H9 (cell line): ENCODE results near the gene QSOX2. TPM values are rescaled to one million over a fixed set of nuclear protein-coding genes. Genes with fewer than 3 reads are reported as not detected.

Experiments used
- DNase-seq: peaks from one replicate; pipeline ENCODE4 v3.0.0-alpha.2; 2017
- H2AFZ ChIP-seq: one replicate; pipeline ENCODE4 v1.6.1; 2013; ENCODE audit warnings: mild to moderate bottlenecking, low read length, control low read depth, moderate library complexity
- H2AK5ac ChIP-seq: 2 replicates; pipeline ENCODE4 v1.6.1; 2013; ENCODE audit warnings: low read length, control low read depth, mixed read lengths; ENCODE audit not compliant: insufficient read length
- H2BK120ac ChIP-seq: one replicate; pipeline ENCODE4 v1.6.1; 2013; ENCODE audit warnings: low read depth, mild to moderate bottlenecking, low read length, control low read depth, inconsistent platforms; ENCODE audit not compliant: poor library complexity, severe bottlenecking
- H2BK12ac ChIP-seq: 2 replicates; pipeline ENCODE4 v1.6.1; 2013; ENCODE audit warnings: low read length, control low read depth, mixed read lengths, low read depth; ENCODE audit not compliant: insufficient read length
- H2BK15ac ChIP-seq: 2 replicates; pipeline ENCODE4 v1.6.1; 2013; ENCODE audit warnings: low read depth, low read length, control low read depth
- H2BK20ac ChIP-seq: one replicate; pipeline ENCODE4 v1.6.1; 2013; ENCODE audit warnings: low read depth, mild to moderate bottlenecking, low read length, control low read depth, inconsistent platforms; ENCODE audit not compliant: poor library complexity, severe bottlenecking
- H2BK5ac ChIP-seq: 2 replicates; pipeline ENCODE4 v1.6.1; 2013; ENCODE audit warnings: low read length, control low read depth, mixed read lengths; ENCODE audit not compliant: insufficient read length
- H3K14ac ChIP-seq: 2 replicates; pipeline ENCODE4 v1.6.1; 2013; ENCODE audit warnings: low read length, control low read depth; ENCODE audit not compliant: insufficient read depth
- H3K18ac ChIP-seq: 2 replicates; pipeline ENCODE4 v1.6.1; 2013; ENCODE audit warnings: low read depth, mild to moderate bottlenecking, mixed read lengths, low read length, control low read depth; ENCODE audit not compliant: insufficient read length
- H3K23ac ChIP-seq: 2 replicates; pipeline ENCODE4 v1.6.1; 2013; ENCODE audit warnings: low read length, control low read depth, mixed read lengths, low read depth; ENCODE audit not compliant: insufficient read length
- H3K23me2 ChIP-seq: 2 replicates; pipeline ENCODE4 v1.6.1; 2013; ENCODE audit warnings: low read depth, mild to moderate bottlenecking, mixed read lengths, low read length, control low read depth; ENCODE audit not compliant: insufficient read length, poor library complexity, severe bottlenecking
- H3K27ac ChIP-seq: 2 replicates; pipeline ENCODE4 v1.5.1; 2013; ENCODE audit warnings: low read length, control low read depth, mixed read lengths, low read depth; ENCODE audit not compliant: insufficient read length
- H3K27me3 ChIP-seq: 2 replicates; pipeline ENCODE4 v1.6.1; 2013; ENCODE audit warnings: low read length, control low read depth, inconsistent platforms; ENCODE audit not compliant: insufficient read depth
- H3K4ac ChIP-seq: 2 replicates; pipeline ENCODE4 v1.6.1; 2013; ENCODE audit warnings: low read depth, mild to moderate bottlenecking, control low read depth, inconsistent platforms, low read length, moderate library complexity
- H3K4me1 ChIP-seq: 2 replicates; pipeline ENCODE4 v1.6.1; 2013; ENCODE audit warnings: low read length, control low read depth, inconsistent platforms; ENCODE audit not compliant: insufficient read depth
- H3K4me2 ChIP-seq: 2 replicates; pipeline ENCODE4 v1.6.1; 2013; ENCODE audit warnings: low read length, control low read depth, mixed read lengths; ENCODE audit not compliant: insufficient read length, insufficient read depth
- H3K56ac ChIP-seq: 2 replicates; pipeline ENCODE4 v1.6.1; 2013; ENCODE audit warnings: low read depth, mild to moderate bottlenecking, mixed read lengths, low read length, control low read depth; ENCODE audit not compliant: insufficient read length
- H3K79me1 ChIP-seq: 2 replicates; pipeline ENCODE4 v1.6.1; 2013; ENCODE audit warnings: low read depth, mild to moderate bottlenecking, moderate library complexity, low read length, control low read depth, inconsistent platforms; ENCODE audit not compliant: insufficient read depth, poor library complexity, severe bottlenecking
- H3K79me2 ChIP-seq: 2 replicates; pipeline ENCODE4 v1.6.1; 2013; ENCODE audit warnings: low read length, control low read depth, inconsistent platforms; ENCODE audit not compliant: insufficient read depth
- H3K9ac ChIP-seq: 2 replicates; pipeline ENCODE4 v1.6.1; 2013; ENCODE audit warnings: low read length, control low read depth, mixed read lengths; ENCODE audit not compliant: insufficient read length; ENCODE audit errors: extremely low read depth
- H3K9me3 ChIP-seq: one replicate; pipeline ENCODE4 v1.6.1; 2013; ENCODE audit warnings: low read depth, low read length, inconsistent platforms; ENCODE audit not compliant: control insufficient read depth
- H3T11ph ChIP-seq: one replicate; pipeline ENCODE4 v1.6.1; 2013; ENCODE audit warnings: mild to moderate bottlenecking, low read length, control low read depth, inconsistent platforms
- H4K20me1 ChIP-seq: one replicate; pipeline ENCODE4 v1.6.1; 2013; ENCODE audit not compliant: control insufficient read depth, insufficient read length, insufficient read depth
- H4K5ac ChIP-seq: 2 replicates; pipeline ENCODE4 v1.6.1; 2013; ENCODE audit warnings: low read depth, mild to moderate bottlenecking, mixed read lengths, low read length, control low read depth; ENCODE audit not compliant: insufficient read length
- H4K8ac ChIP-seq: replicated peaks from 2 replicates; pipeline ENCODE4 v1.6.1; 2013; ENCODE audit warnings: low read length, control low read depth, mixed read lengths, low read depth; ENCODE audit not compliant: insufficient read length
- H4K91ac ChIP-seq: 2 replicates; pipeline ENCODE4 v1.6.1; 2013; ENCODE audit warnings: low read depth, mild to moderate bottlenecking, moderate library complexity, mixed read lengths, low read length, control low read depth; ENCODE audit not compliant: insufficient read length
- H3K27ac Mint-ChIP-seq, 3 experiments: 2 replicates in 2 of 3; 3 replicates in 1 of 3; pipeline ENCODE4 v1.8.0; 2020 to 2021; ENCODE audit warnings: mixed read lengths in 3 of 3, mild to moderate bottlenecking in 1 of 3, moderate library complexity in 1 of 3
- H3K27me3 Mint-ChIP-seq: 2 replicates; pipeline ENCODE4 v1.8.0; 2021; ENCODE audit warnings: low read depth, mild to moderate bottlenecking, moderate library complexity, mixed read lengths
- H3K36me3 Mint-ChIP-seq, 3 experiments: 2 replicates in 2 of 3; 3 replicates in 1 of 3; pipeline ENCODE4 v1.8.0; 2020 to 2021; ENCODE audit warnings: low read depth in 3 of 3, mixed read lengths in 3 of 3; ENCODE audit not compliant: insufficient read depth in 1 of 3
- H3K4me1 Mint-ChIP-seq, 2 experiments: 2 replicates each; pipeline ENCODE4 v1.8.0; 2020; ENCODE audit warnings: mixed read lengths in 2 of 2
- H3K4me3 Mint-ChIP-seq, 2 experiments: 2 replicates in 1 of 2; 3 replicates in 1 of 2; pipeline ENCODE4 v1.8.0; 2020 to 2021; ENCODE audit warnings: mild to moderate bottlenecking in 2 of 2, mixed read lengths in 2 of 2, moderate library complexity in 1 of 2
- H3K9me3 Mint-ChIP-seq, 2 experiments: 2 replicates in 1 of 2; 3 replicates in 1 of 2; pipeline ENCODE4 v1.8.0; 2020; ENCODE audit warnings: mild to moderate bottlenecking in 2 of 2, mixed read lengths in 2 of 2, moderate library complexity in 1 of 2
- WGBS: extraction: QIAGEN DNeasy Blood & Tissue Kit; methylation state at CpG from one replicate; pipeline ENCODE4 v1.1.7; 2013; ENCODE audit warnings: missing lambda C conversion rate, low lambda C conversion rate, mixed read lengths; ENCODE audit not compliant: insufficient read length; ENCODE audit errors: extremely low coverage; 5-methylcytosine and 5-hydroxymethylcytosine counted together
- total RNA-seq: library from RNA; stranded (reverse); gene quantifications from 2 replicates; pipeline ENCODE4 v1.2.1, GENCODE V29; 2021
- TF ChIP-seq, protein P1 (sequence below): fragments of 200-600 bp; sonication (generic); conservative IDR thresholded peaks from 3 replicates; pipeline ENCODE4 v1.8.0; 2021; ENCODE audit warnings: antibody characterized with exemption, mild to moderate bottlenecking

QSOX2 gene
- total RNA-seq, 1 experiment from 2014 or later: 25.8 TPM

DNA sequence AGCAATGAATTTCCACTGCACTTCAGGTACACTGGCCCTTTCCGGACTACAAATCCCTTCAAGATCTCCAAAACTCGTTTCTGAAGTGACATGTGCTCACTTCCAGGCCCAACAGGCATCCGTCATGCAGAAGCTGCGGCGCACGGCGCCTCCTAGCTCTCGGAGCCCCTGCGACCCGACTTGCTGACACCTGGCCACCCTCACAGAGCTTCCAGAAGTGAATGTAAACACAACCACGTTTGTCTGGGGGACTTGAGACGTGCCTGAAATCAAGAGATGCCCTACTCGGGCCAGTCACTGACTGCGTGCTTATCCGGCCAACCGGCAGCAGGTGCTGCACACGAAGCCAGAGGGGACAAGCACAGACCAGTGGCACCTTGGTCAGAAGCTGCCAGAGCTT, 35.8 kb downstream of the QSOX2 start:
- Histone ChIP-seq H3K4me2 (no peak overlapping the region), H2BK20ac (no peak overlapping the region), H3K4me1 (no peaks in the 10 kb centered on the region), H2BK15ac (no peak overlapping the region), H3K23ac (no peak overlapping the region), H3K14ac (no peak overlapping the region), H4K20me1 (no peaks in the 10 kb centered on the region), H3K23me2 (no peaks in the 10 kb centered on the region), H2BK5ac (no peak overlapping the region), H4K8ac (no peak overlapping the region), H3K18ac (no peak overlapping the region), H3K79me2 (no peaks in the 10 kb centered on the region), H2AK5ac (no peak overlapping the region), H4K5ac (no peak overlapping the region), H3K27ac (no peak overlapping the region), H4K91ac (no peak overlapping the region), H3K9me3 (no peaks in the 10 kb centered on the region), H2BK120ac (no peak overlapping the region), H3K56ac (no peak overlapping the region), H3K79me1 (no peaks in the 10 kb centered on the region), H3K27me3 (peaks cover 4% of the 10 kb centered on the region; the same call in 1 of the 2 replicates), H2BK12ac (no peak overlapping the region), H3T11ph (no peak overlapping the region), H3K4ac (no peak overlapping the region), H2AFZ (no peak overlapping the region), H3K9ac (no peak overlapping the region)
- TF ChIP-seq, protein P1, sequence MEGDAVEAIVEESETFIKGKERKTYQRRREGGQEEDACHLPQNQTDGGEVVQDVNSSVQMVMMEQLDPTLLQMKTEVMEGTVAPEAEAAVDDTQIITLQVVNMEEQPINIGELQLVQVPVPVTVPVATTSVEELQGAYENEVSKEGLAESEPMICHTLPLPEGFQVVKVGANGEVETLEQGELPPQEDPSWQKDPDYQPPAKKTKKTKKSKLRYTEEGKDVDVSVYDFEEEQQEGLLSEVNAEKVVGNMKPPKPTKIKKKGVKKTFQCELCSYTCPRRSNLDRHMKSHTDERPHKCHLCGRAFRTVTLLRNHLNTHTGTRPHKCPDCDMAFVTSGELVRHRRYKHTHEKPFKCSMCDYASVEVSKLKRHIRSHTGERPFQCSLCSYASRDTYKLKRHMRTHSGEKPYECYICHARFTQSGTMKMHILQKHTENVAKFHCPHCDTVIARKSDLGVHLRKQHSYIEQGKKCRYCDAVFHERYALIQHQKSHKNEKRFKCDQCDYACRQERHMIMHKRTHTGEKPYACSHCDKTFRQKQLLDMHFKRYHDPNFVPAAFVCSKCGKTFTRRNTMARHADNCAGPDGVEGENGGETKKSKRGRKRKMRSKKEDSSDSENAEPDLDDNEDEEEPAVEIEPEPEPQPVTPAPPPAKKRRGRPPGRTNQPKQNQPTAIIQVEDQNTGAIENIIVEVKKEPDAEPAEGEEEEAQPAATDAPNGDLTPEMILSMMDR: no peak
- DNase-seq: no peak
- Mint-ChIP-seq H3K27ac (0 out of 7 replicates have a peak overlapping the region, but pooled peaks of 1 of the 3 experiments have one; percentile 75), H3K36me3 (peaks cover 28 to 50% (median 48%) of the 10 kb centered on the region in 3 experiments), H3K9me3 (no peaks in the 10 kb centered on the region; a peak in 1 of 5 replicates), H3K4me1 (peaks cover 0 to 9% of the 10 kb centered on the region in 2 experiments; a peak in 1 of 4 replicates), H3K4me3 (no peak overlapping the region), H3K27me3 (peaks cover 18% of the 10 kb centered on the region)
- WGBS: no CpG with 5 or more reads among the region's 17 CpGs
